Measurements from ENCODE around the gene SRGAP1.

Gene SRGAP1

DNA sequence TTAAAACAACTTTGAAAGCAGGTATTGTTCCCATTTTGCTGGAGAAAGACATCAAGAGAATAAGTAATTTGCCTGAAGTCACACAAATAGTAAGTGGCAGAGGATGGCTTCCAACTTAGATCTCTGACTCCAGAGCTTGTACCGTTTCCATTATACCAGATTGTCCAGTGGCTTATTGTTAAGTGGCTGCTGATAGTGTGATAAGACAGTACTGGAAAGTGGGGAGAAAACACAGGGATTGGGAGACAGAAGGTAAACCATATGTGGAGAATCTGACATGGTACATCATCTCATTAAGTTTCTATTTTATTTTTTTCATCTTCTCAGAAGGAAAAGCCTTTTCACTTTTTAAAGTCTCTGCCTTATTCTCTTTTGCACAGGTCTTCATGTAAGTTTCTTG lies 108.5 kb downstream of the SRGAP1 start:
- no peaks in the 10 kb centered on the region for H3K36me3 ChIP-seq (replicated peaks in 1 of 2; ENCODE audit: control insufficient read depth in 2 of 2, insufficient read depth in 2 of 2, low read length in 2 of 2)
- H2BK12ac ChIP-seq (ENCODE audit: low read length), result no peak overlapping the region
- no peak overlapping the region for H2AFZ ChIP-seq (ENCODE audit: low read length)
- H3K4ac ChIP-seq (ENCODE audit: low read length), result no peak overlapping the region
- no peaks in the 10 kb centered on the region for H3K9me3 ChIP-seq (replicated peaks in 1 of 2; ENCODE audit: control insufficient read depth in 2 of 2, insufficient read depth in 1 of 2, low read depth in 1 of 2, low read length in 2 of 2)
- no peak overlapping the region for H2BK5ac ChIP-seq (ENCODE audit: low read length)
- H3K9ac ChIP-seq (ENCODE audit: low read depth, low read length, poor library complexity), result no peak overlapping the region
- H3K23ac ChIP-seq (ENCODE audit: low read depth, low read length, poor library complexity), result no peak overlapping the region
- H3K27me3 ChIP-seq (ENCODE audit: control insufficient read depth in 3 of 3, insufficient read depth in 3 of 3, low read depth in 1 of 3, low read length in 3 of 3), result no peaks in the 10 kb centered on the region
- H3K79me1 ChIP-seq (ENCODE audit: low read depth, low read length), result no peaks in the 10 kb centered on the region
- DNase-seq (ENCODE audit: low spot score), result no peak
- H3K18ac ChIP-seq (ENCODE audit: low read length), result no peak overlapping the region
- no peaks in the 10 kb centered on the region for H3K4me1 ChIP-seq (ENCODE audit: control insufficient read depth in 2 of 2, insufficient read depth in 1 of 2, low read depth in 1 of 2, low read length in 2 of 2)
- H4K8ac ChIP-seq (ENCODE audit: low read depth, low read length), result no peak overlapping the region
- no peak overlapping the region for H2BK120ac ChIP-seq (ENCODE audit: low read depth, low read length)
- H3K27ac ChIP-seq (replicated peaks; ENCODE audit: low read length), result no peak overlapping the region
- no peak overlapping the region for H4K91ac ChIP-seq (ENCODE audit: low read depth, low read length, poor library complexity)
- no CpG with 5 or more reads among the region's 1 CpG for WGBS, 2 donors (ENCODE audit: extremely low coverage in 2 of 2, insufficient read length in 2 of 2, insufficient replicate concordance in 1 of 2)
- no peak overlapping the region for H3K4me2 ChIP-seq (ENCODE audit: insufficient read depth, low read length, poor library complexity, severe bottlenecking)
- no peak overlapping the region for H2BK15ac ChIP-seq (ENCODE audit: low read length)
- H3K4me3 ChIP-seq (ENCODE audit: low read length in 2 of 2), result no peak overlapping the region
- H2AK5ac ChIP-seq (ENCODE audit: low read depth, low read length), result no peak overlapping the region
- H3K14ac ChIP-seq (ENCODE audit: low read length), result no peak overlapping the region

GRCh38 chr12:63955831-63956666 lies 111.5 kb downstream of the SRGAP1 start:
- H2BK12ac ChIP-seq (ENCODE audit: low read length), result no peak overlapping the region
- no peaks in the 10 kb centered on the region for H3K9me3 ChIP-seq (replicated peaks in 1 of 2; ENCODE audit: control insufficient read depth in 2 of 2, insufficient read depth in 1 of 2, low read depth in 1 of 2, low read length in 2 of 2)
- no peak overlapping the region for H3K14ac ChIP-seq (ENCODE audit: low read length)
- no peak overlapping the region for H2AK5ac ChIP-seq (ENCODE audit: low read depth, low read length)
- H3K27ac ChIP-seq (replicated peaks; ENCODE audit: low read length), result no peak overlapping the region
- no peaks in the 10 kb centered on the region for H3K27me3 ChIP-seq (ENCODE audit: control insufficient read depth in 3 of 3, insufficient read depth in 3 of 3, low read depth in 1 of 3, low read length in 3 of 3)
- no peak overlapping the region for H2BK5ac ChIP-seq (ENCODE audit: low read length)
- no peak overlapping the region for H3K4me2 ChIP-seq (ENCODE audit: insufficient read depth, low read length, poor library complexity, severe bottlenecking)
- H2BK120ac ChIP-seq (ENCODE audit: low read depth, low read length), result no peak overlapping the region
- H2AFZ ChIP-seq (ENCODE audit: low read length), result no peak overlapping the region
- H3K18ac ChIP-seq (ENCODE audit: low read length), result no peak overlapping the region
- no peaks in the 10 kb centered on the region for H3K36me3 ChIP-seq (replicated peaks in 1 of 2; ENCODE audit: control insufficient read depth in 2 of 2, insufficient read depth in 2 of 2, low read length in 2 of 2)
- H3K79me1 ChIP-seq (ENCODE audit: low read depth, low read length), result no peaks in the 10 kb centered on the region
- no peak overlapping the region for H4K8ac ChIP-seq (ENCODE audit: low read depth, low read length)
- no peak overlapping the region for H3K4ac ChIP-seq (ENCODE audit: low read length)
- H3K9ac ChIP-seq (ENCODE audit: low read depth, low read length, poor library complexity), result no peak overlapping the region
- no peaks in the 10 kb centered on the region for H3K4me1 ChIP-seq (ENCODE audit: control insufficient read depth in 2 of 2, insufficient read depth in 1 of 2, low read depth in 1 of 2, low read length in 2 of 2)
- H3K4me3 ChIP-seq (ENCODE audit: low read length in 2 of 2), result no peak overlapping the region
- no peak overlapping the region for H4K91ac ChIP-seq (ENCODE audit: low read depth, low read length, poor library complexity)
- DNase-seq (ENCODE audit: low spot score), result no peak
- no peak overlapping the region for H3K23ac ChIP-seq (ENCODE audit: low read depth, low read length, poor library complexity)
- no CpG with 5 or more reads among the region's 9 CpGs for WGBS, 2 donors (ENCODE audit: extremely low coverage in 2 of 2, insufficient read length in 2 of 2, insufficient replicate concordance in 1 of 2)
- H2BK15ac ChIP-seq (ENCODE audit: low read length), result no peak overlapping the region

DNA sequence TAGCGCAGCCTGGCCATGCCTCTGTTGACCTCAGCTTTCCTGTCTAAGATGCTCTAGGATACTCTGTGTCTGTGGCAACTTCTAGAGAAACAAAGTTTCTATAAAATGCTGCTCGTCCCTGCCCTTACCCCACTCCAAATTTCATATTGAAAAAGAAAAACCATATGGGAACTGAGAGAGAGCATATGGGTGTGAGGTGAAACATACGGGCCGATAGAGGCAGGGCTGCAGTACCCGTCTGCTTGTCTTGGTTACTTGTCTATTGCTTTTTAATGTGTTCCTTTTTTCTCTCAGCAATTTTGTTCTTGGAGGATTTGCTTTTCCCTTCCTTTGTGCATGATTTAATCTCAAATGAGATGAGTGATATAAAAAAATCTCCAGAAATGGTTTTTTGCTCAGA lies 113.0 kb downstream of the SRGAP1 start:
- DNase-seq (ENCODE audit: low spot score), result no peak
- H3K9ac ChIP-seq (ENCODE audit: low read depth, low read length, poor library complexity), result no peak overlapping the region
- H4K8ac ChIP-seq (ENCODE audit: low read depth, low read length), result no peak overlapping the region
- H2AFZ ChIP-seq (ENCODE audit: low read length), result no peak overlapping the region
- no peak overlapping the region for H4K91ac ChIP-seq (ENCODE audit: low read depth, low read length, poor library complexity)
- H2BK12ac ChIP-seq (ENCODE audit: low read length), result no peak overlapping the region
- H3K4me1 ChIP-seq (ENCODE audit: control insufficient read depth in 2 of 2, insufficient read depth in 1 of 2, low read depth in 1 of 2, low read length in 2 of 2), result no peaks in the 10 kb centered on the region
- H3K23ac ChIP-seq (ENCODE audit: low read depth, low read length, poor library complexity), result no peak overlapping the region
- H3K4me3 ChIP-seq (ENCODE audit: low read length in 2 of 2), result no peak overlapping the region
- H3K36me3 ChIP-seq (replicated peaks in 1 of 2; ENCODE audit: control insufficient read depth in 2 of 2, insufficient read depth in 2 of 2, low read length in 2 of 2), result no peaks in the 10 kb centered on the region
- no CpG with 5 or more reads among the region's 5 CpGs for WGBS, 2 donors (ENCODE audit: extremely low coverage in 2 of 2, insufficient read length in 2 of 2, insufficient replicate concordance in 1 of 2)
- H3K4me2 ChIP-seq (ENCODE audit: insufficient read depth, low read length, poor library complexity, severe bottlenecking), result no peak overlapping the region
- H2AK5ac ChIP-seq (ENCODE audit: low read depth, low read length), result no peak overlapping the region
- H3K14ac ChIP-seq (ENCODE audit: low read length), result no peak overlapping the region
- H3K79me1 ChIP-seq (ENCODE audit: low read depth, low read length), result no peaks in the 10 kb centered on the region
- no peak overlapping the region for H3K18ac ChIP-seq (ENCODE audit: low read length)
- no peak overlapping the region for H2BK5ac ChIP-seq (ENCODE audit: low read length)
- H3K9me3 ChIP-seq (replicated peaks in 1 of 2; ENCODE audit: control insufficient read depth in 2 of 2, insufficient read depth in 1 of 2, low read depth in 1 of 2, low read length in 2 of 2), result no peaks in the 10 kb centered on the region
- no peak overlapping the region for H3K4ac ChIP-seq (ENCODE audit: low read length)
- H2BK15ac ChIP-seq (ENCODE audit: low read length), result no peak overlapping the region
- H3K27ac ChIP-seq (replicated peaks; ENCODE audit: low read length), result no peak overlapping the region
- H2BK120ac ChIP-seq (ENCODE audit: low read depth, low read length), result no peak overlapping the region
- no peaks in the 10 kb centered on the region for H3K27me3 ChIP-seq (ENCODE audit: control insufficient read depth in 3 of 3, insufficient read depth in 3 of 3, low read depth in 1 of 3, low read length in 3 of 3)

DNA sequence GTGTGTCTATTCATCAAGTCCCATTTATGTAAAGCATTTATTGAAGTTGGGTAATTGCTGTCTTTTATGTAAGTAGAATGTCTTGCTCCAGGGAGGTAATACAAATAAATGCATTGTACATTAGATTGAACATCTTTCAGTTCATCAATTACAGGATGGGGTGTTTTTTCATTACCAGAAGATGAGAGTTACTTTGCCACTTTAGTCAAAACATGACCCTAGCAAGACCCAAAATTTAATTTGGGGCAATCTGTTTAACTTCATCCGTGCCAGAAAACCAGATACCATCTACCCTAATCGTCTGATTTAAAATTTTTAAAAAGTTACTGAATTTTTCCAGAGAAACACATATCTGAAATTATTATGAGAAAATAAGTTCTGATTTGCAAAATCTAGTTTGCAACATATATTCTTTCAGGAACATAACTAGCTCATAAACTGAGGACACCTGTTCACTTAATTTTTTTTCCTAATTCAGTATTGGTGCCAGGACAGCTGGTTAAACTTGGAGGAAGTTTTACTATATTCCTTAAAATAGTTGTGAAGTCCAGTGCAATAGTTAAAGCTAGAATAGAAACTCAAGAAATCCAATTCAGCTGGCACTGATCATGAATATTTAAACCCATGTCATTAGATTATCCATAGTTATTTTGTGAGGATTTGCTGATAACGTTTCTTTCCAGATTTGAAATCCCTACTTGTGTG lies 114.5 kb downstream of the SRGAP1 start:
- no peak overlapping the region for H3K18ac ChIP-seq (ENCODE audit: low read length)
- no peaks in the 10 kb centered on the region for H3K27me3 ChIP-seq (ENCODE audit: control insufficient read depth in 3 of 3, insufficient read depth in 3 of 3, low read depth in 1 of 3, low read length in 3 of 3)
- H3K9ac ChIP-seq (ENCODE audit: low read depth, low read length, poor library complexity), result no peak overlapping the region
- no peak overlapping the region for H2AFZ ChIP-seq (ENCODE audit: low read length)
- no peak overlapping the region for H4K8ac ChIP-seq (ENCODE audit: low read depth, low read length)
- no peak overlapping the region for H4K91ac ChIP-seq (ENCODE audit: low read depth, low read length, poor library complexity)
- H2AK5ac ChIP-seq (ENCODE audit: low read depth, low read length), result no peak overlapping the region
- DNase-seq (ENCODE audit: low spot score), result no peak
- no peak overlapping the region for H3K4me2 ChIP-seq (ENCODE audit: insufficient read depth, low read length, poor library complexity, severe bottlenecking)
- H3K36me3 ChIP-seq (replicated peaks in 1 of 2; ENCODE audit: control insufficient read depth in 2 of 2, insufficient read depth in 2 of 2, low read length in 2 of 2), result no peaks in the 10 kb centered on the region
- H3K4ac ChIP-seq (ENCODE audit: low read length), result no peak overlapping the region
- no CpG with 5 or more reads among the region's 3 CpGs for WGBS, 2 donors (ENCODE audit: extremely low coverage in 2 of 2, insufficient read length in 2 of 2, insufficient replicate concordance in 1 of 2)
- no peak overlapping the region for H3K14ac ChIP-seq (ENCODE audit: low read length)
- H2BK120ac ChIP-seq (ENCODE audit: low read depth, low read length), result no peak overlapping the region
- no peak overlapping the region for H3K27ac ChIP-seq (replicated peaks; ENCODE audit: low read length)
- H3K9me3 ChIP-seq (replicated peaks in 1 of 2; ENCODE audit: control insufficient read depth in 2 of 2, insufficient read depth in 1 of 2, low read depth in 1 of 2, low read length in 2 of 2), result no peaks in the 10 kb centered on the region
- no peak overlapping the region for H3K4me3 ChIP-seq (ENCODE audit: low read length in 2 of 2)
- H3K4me1 ChIP-seq (ENCODE audit: control insufficient read depth in 2 of 2, insufficient read depth in 1 of 2, low read depth in 1 of 2, low read length in 2 of 2), result no peaks in the 10 kb centered on the region
- H3K23ac ChIP-seq (ENCODE audit: low read depth, low read length, poor library complexity), result no peak overlapping the region
- H2BK12ac ChIP-seq (ENCODE audit: low read length), result no peak overlapping the region
- H2BK5ac ChIP-seq (ENCODE audit: low read length), result no peak overlapping the region
- no peaks in the 10 kb centered on the region for H3K79me1 ChIP-seq (ENCODE audit: low read depth, low read length)
- no peak overlapping the region for H2BK15ac ChIP-seq (ENCODE audit: low read length)

Data from neuronal stem cell (in vitro differentiated cells).